H1 (cell line): ENCODE measurements around the gene TMEM163. TPM values are rescaled to one million over a fixed set of nuclear protein-coding genes. Genes with fewer than 3 reads are reported as not detected.

Experiments used
- CTCF ChIA-PET: fragments of 300-600 bp; sonication (Branson Sonifier 250); formaldehyde crosslinking; loops from one replicate; lab custom pipeline; 2021; ENCODE audit not compliant: partially characterized antibody; lab: Charles Lee
- POLR2A ChIA-PET: fragments of 300-600 bp; sonication (Branson Sonifier 250); formaldehyde crosslinking; loops from one replicate; lab custom pipeline; 2021; ENCODE audit warnings: inconsistent platforms; ENCODE audit not compliant: partially characterized antibody; lab: Charles Lee
- DNase-seq, 2 experiments: peaks; one replicate each; pipeline versions ENCODE4 v3.0.0 to v3.0.0-alpha.2; 2010 to 2022; ENCODE audit warnings: low spot score in 2 of 2, low read depth in 1 of 2, mixed read lengths in 1 of 2
- FAIRE-seq: peaks from 2 replicates; lab custom pipeline; 2011; peaks lifted over from hg19 to GRCh38; lab: Jason Lieb, UNC
- H2AFZ ChIP-seq: 2 replicates; pipeline ENCODE4 v1.8.1; 2012; ENCODE audit warnings: low read length, inconsistent platforms
- H2AK5ac ChIP-seq: 2 replicates; pipeline ENCODE4 v1.6.1; 2013; ENCODE audit warnings: low read depth, low read length
- H2BK120ac ChIP-seq: replicated peaks from 2 replicates; pipeline ENCODE3; 2013; ENCODE audit warnings: low read depth, low read length, inconsistent platforms
- H2BK12ac ChIP-seq: 2 replicates; pipeline ENCODE4 v1.6.1; 2013; ENCODE audit warnings: low read depth, low read length
- H2BK15ac ChIP-seq: 2 replicates; pipeline ENCODE4 v1.6.1; 2013; ENCODE audit warnings: low read length
- H2BK20ac ChIP-seq: 2 replicates; pipeline ENCODE4 v1.6.1; 2013; ENCODE audit warnings: low read length
- H2BK5ac ChIP-seq: 2 replicates; pipeline ENCODE4 v1.6.1; 2013; ENCODE audit warnings: low read depth, low read length
- H3K14ac ChIP-seq: 2 replicates; pipeline ENCODE4 v1.6.1; 2013; ENCODE audit warnings: inconsistent platforms; ENCODE audit not compliant: insufficient read length
- H3K18ac ChIP-seq: 2 replicates; pipeline ENCODE4 v1.6.1; 2013; ENCODE audit warnings: low read length; ENCODE audit errors: extremely low read depth
- H3K23ac ChIP-seq: 2 replicates; pipeline ENCODE4 v1.6.1; 2013; ENCODE audit warnings: inconsistent platforms; ENCODE audit not compliant: insufficient read length
- H3K23me2 ChIP-seq: 2 replicates; pipeline ENCODE4 v1.6.1; 2013; ENCODE audit warnings: low read depth, low read length
- H3K27ac ChIP-seq: 2 replicates; pipeline ENCODE4 v1.6.1; 2011; ENCODE audit warnings: low read depth, low read length, inconsistent platforms
- H3K27me3 ChIP-seq, 4 experiments: replicated peaks in 1 of 4; 1 replicate in 1 of 4; 2 replicates in 3 of 4; pipeline versions ENCODE4 v1.6.1 to v1.8.1; 2011 to 2013; ENCODE audit warnings: low read length in 3 of 4, mild to moderate bottlenecking in 3 of 4, inconsistent platforms in 2 of 4, mixed read lengths in 2 of 4, moderate library complexity in 1 of 4; ENCODE audit not compliant: control insufficient read depth in 3 of 4, insufficient read depth in 3 of 4; ENCODE audit errors: extremely low read depth in 1 of 4
- H3K36me3 ChIP-seq, 4 experiments: 2 replicates each; pipeline versions ENCODE4 v1.6.1 to v1.8.1; 2011 to 2013; ENCODE audit warnings: mild to moderate bottlenecking in 4 of 4, low read length in 3 of 4, moderate library complexity in 2 of 4, control low read depth in 1 of 4, inconsistent platforms in 1 of 4; ENCODE audit not compliant: insufficient read depth in 4 of 4, control insufficient read depth in 2 of 4
- H3K4ac ChIP-seq: replicated peaks from 2 replicates; pipeline ENCODE3; 2013; ENCODE audit warnings: low read length, low read depth, mixed read lengths, inconsistent platforms; ENCODE audit not compliant: insufficient read length
- H3K4me1 ChIP-seq, 4 experiments: replicated peaks in 1 of 4; 1 replicate in 1 of 4; 2 replicates in 3 of 4; pipeline versions ENCODE4 v1.6.1 to v1.8.1; 2011 to 2013; ENCODE audit warnings: low read length in 3 of 4, inconsistent platforms in 2 of 4, mixed read lengths in 1 of 4; ENCODE audit not compliant: insufficient read depth in 4 of 4, control insufficient read depth in 3 of 4
- H3K4me2 ChIP-seq, 2 experiments: 2 replicates each; pipeline versions ENCODE4 v1.6.1 to v1.8.1; 2011 to 2013; ENCODE audit warnings: low read depth in 2 of 2, low read length in 2 of 2, control low read depth in 1 of 2, inconsistent platforms in 1 of 2, mild to moderate bottlenecking in 1 of 2; ENCODE audit not compliant: insufficient read depth in 1 of 2
- H3K4me3 ChIP-seq, 4 experiments: fragments of 200-600, 300-600 bp in 1 of 4; sonication (generic), shearing (Covaris generic), sonication (Bioruptor Twin) in 1 of 4; 2 replicates each; pipeline versions ENCODE4 v1.5.1 to v1.8.1; 2011 to 2016; ENCODE audit warnings: low read length in 4 of 4, low read depth in 3 of 4, control low read depth in 2 of 4, inconsistent platforms in 2 of 4, mild to moderate bottlenecking in 2 of 4, mixed read lengths in 1 of 4, moderate library complexity in 1 of 4; ENCODE audit not compliant: insufficient read depth in 2 of 4; ENCODE audit errors: extremely low read depth in 1 of 4
- H3K56ac ChIP-seq: replicated peaks from 2 replicates; pipeline ENCODE3; 2013; ENCODE audit warnings: low read depth, mild to moderate bottlenecking, mixed read lengths, low read length, inconsistent platforms; ENCODE audit not compliant: insufficient read length
- H3K79me1 ChIP-seq: 2 replicates; pipeline ENCODE4 v1.6.1; 2013; ENCODE audit warnings: low read depth, low read length, control low read depth
- H3K79me2 ChIP-seq, 2 experiments: 2 replicates each; pipeline versions ENCODE4 v1.6.1 to v1.8.1; 2012 to 2013; ENCODE audit warnings: low read length in 2 of 2, mild to moderate bottlenecking in 2 of 2, inconsistent platforms in 1 of 2; ENCODE audit not compliant: insufficient read depth in 2 of 2, control insufficient read depth in 1 of 2
- H3K9ac ChIP-seq, 4 experiments: replicated peaks in 1 of 4; 1 replicate in 1 of 4; 2 replicates in 3 of 4; pipeline versions ENCODE4 v1.6.1 to v1.8.1; 2011 to 2013; ENCODE audit warnings: low read depth in 3 of 4, low read length in 3 of 4, control low read depth in 2 of 4, mild to moderate bottlenecking in 2 of 4, moderate library complexity in 2 of 4, inconsistent platforms in 1 of 4; ENCODE audit errors: extremely low read depth in 1 of 4
- H3K9me3 ChIP-seq, 2 experiments: 2 replicates each; pipeline versions ENCODE4 v1.6.1 to v1.8.1; 2012 to 2013; ENCODE audit warnings: mild to moderate bottlenecking in 2 of 2, moderate library complexity in 2 of 2, control low read depth in 1 of 2, inconsistent platforms in 1 of 2, low read depth in 1 of 2, low read length in 1 of 2, mixed read lengths in 1 of 2; ENCODE audit not compliant: insufficient read depth in 2 of 2
- H4K20me1 ChIP-seq, 2 experiments: replicated peaks in 1 of 2; 2 replicates each; pipeline versions ENCODE3 to v1.8.1; 2011 to 2013; ENCODE audit warnings: inconsistent platforms in 2 of 2, low read length in 2 of 2, mild to moderate bottlenecking in 1 of 2; ENCODE audit not compliant: insufficient read depth in 2 of 2, control insufficient read depth in 1 of 2
- H4K5ac ChIP-seq: 2 replicates; pipeline ENCODE4 v1.6.1; 2013; ENCODE audit warnings: low read length, low read depth, mixed read lengths, inconsistent platforms; ENCODE audit not compliant: insufficient read length
- H4K8ac ChIP-seq: 2 replicates; pipeline ENCODE4 v1.8.0; 2013; ENCODE audit warnings: mild to moderate bottlenecking, moderate library complexity, low read length, inconsistent platforms; ENCODE audit not compliant: insufficient read depth; ENCODE audit errors: extremely low read depth
- H4K91ac ChIP-seq: replicated peaks from 2 replicates; pipeline ENCODE3; 2013; ENCODE audit warnings: low read length, mixed read lengths, inconsistent platforms; ENCODE audit not compliant: insufficient read length
- BACH1 ChIP-seq: IDR thresholded peaks from 2 replicates; pipeline ENCODE4 v1.6.1; 2012; ENCODE audit warnings: low read length, improper control_type of control experiment
- CBX5 ChIP-seq: fragments of 300-800, 300-1000 bp; sonication (generic); IDR thresholded peaks from 2 replicates; pipeline ENCODE4 v1.7.1; 2016; ENCODE audit warnings: antibody characterized with exemption, low read length, low read depth
- CHD1 ChIP-seq: IDR thresholded peaks from 2 replicates; pipeline ENCODE4 v1.6.1; 2012; ENCODE audit warnings: low read depth, low read length, improper control_type of control experiment
- CTBP2 ChIP-seq: IDR thresholded peaks from 2 replicates; pipeline ENCODE4 v1.7.0; 2011; ENCODE audit warnings: borderline replicate concordance, mild to moderate bottlenecking, moderate library complexity, mixed read lengths, low read length; ENCODE audit not compliant: insufficient read depth, insufficient read length
- WGBS, 2 experiments: shearing (Covaris generic) in 1 of 2; methylation state at CpG; one replicate each; pipeline versions ENCODE4 v1.1.6 to v1.1.7; 2013 to 2015; ENCODE audit warnings: low lambda C conversion rate in 2 of 2, mixed read lengths in 2 of 2, inconsistent platforms in 1 of 2, low coverage in 1 of 2, missing lambda C conversion rate in 1 of 2; ENCODE audit not compliant: insufficient replicate concordance in 2 of 2, insufficient coverage in 1 of 2, insufficient read length in 1 of 2; ENCODE audit errors: extremely low coverage in 1 of 2, missing lambda C conversion rate in 1 of 2; 5-methylcytosine and 5-hydroxymethylcytosine counted together
- polyA plus RNA-seq, 7 experiments: library from polyadenylated mRNA; depleted of rRNA in 3 of 7; stranded (reverse) in 5 of 7; unstranded in 2 of 7; fragments of >200 nt in 5 of 7; fragments of 200-250 nt in 2 of 7; gene quantifications; 1 replicate in 5 of 7; 2 replicates in 1 of 7; 4 replicates in 1 of 7; pipeline versions ENCODE4 v1.2.1 to v1.2.3, GENCODE V29; 2011 to 2013; ENCODE audit warnings: missing spikeins in 2 of 7, mixed read lengths in 2 of 7
- total RNA-seq: library from RNA; stranded (reverse); fragmentation: NEBNext Ultra II Directional; extraction: Animal tissue kit (Norgen Biotek cat#: 25700); gene quantifications from 2 replicates; pipeline ENCODE4 v1.2.1, GENCODE V29; 2021

TMEM163 gene
- total and polyA plus RNA-seq, 2 of the 8 experiments (the other 6 are each of a cell fraction or from before 2014, with no cell fraction given): 2.8 to 3.2 TPM

DNA sequence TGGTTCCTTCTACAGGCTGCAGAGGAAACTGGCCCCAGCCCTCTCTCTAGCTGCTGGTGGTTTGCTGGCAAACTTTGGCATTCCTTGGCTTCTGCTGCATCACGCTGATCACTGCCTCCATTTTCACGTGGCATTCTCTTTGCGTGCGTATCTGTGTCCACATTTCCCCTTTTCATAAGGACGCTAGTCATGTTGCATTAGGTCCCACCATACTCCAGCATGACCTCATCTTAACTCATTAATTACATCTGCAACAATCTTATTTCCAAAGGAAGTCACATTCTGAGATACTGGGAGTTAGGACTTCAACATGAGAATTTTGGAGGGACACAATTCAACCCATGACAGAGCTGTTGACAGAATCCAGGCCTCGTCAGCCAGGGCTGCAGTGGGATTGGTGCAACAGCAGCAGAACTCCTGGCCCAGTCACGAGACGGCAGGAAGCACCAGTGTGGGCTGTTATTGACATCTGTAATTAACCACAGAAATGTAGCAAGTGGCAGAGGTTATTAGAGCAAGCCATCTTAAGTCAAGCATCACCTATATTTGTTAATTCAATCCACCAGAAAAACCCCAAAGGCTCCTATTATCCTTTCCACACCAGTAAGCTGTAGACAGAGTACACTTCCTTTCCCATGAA, 132.4 kb downstream of the TMEM163 start:
- no peak overlapping the region for H3K14ac ChIP-seq
- no peak overlapping the region; the same call in 1 of the 2 replicates for H2BK12ac ChIP-seq
- H3K23me2 ChIP-seq: no peaks in the 10 kb centered on the region
- no peak overlapping the region for H3K4me2 ChIP-seq
- H3K56ac ChIP-seq: no peak overlapping the region
- H3K4me3 ChIP-seq: no peak overlapping the region
- ChIA-PET CTCF (interaction anchor here (0.9 kb wide), 1 partner anchor 26 kb away, joined by 3 read pairs; no protein-coding TSS in a partner anchor), POLR2A (no interaction called here)
- no peak overlapping the region for H2AFZ ChIP-seq
- H4K5ac ChIP-seq: no peak overlapping the region
- no peak overlapping the region for H4K8ac ChIP-seq
- TF ChIP-seq CTBP2 (no peak), BACH1 (no peak), CBX5 (no peak), CHD1 (no peak)
- WGBS, 2 experiments: 96% methylated on average over 8 of the region's 8 CpGs; no CpG with 5 or more reads in 1 of the 2 experiments
- DNase-seq (no peak), FAIRE-seq (no peak)
- H3K18ac ChIP-seq: no peak overlapping the region
- 0 out of 7 replicates have a peak, but pooled peaks cover 0 to 2% (median 0%) of the 10 kb centered on the region in 4 experiments for H3K4me1 ChIP-seq
- H2AK5ac ChIP-seq: no peak overlapping the region
- H2BK15ac ChIP-seq: no peak overlapping the region
- H3K36me3 ChIP-seq: peaks cover 0 to 2% (median 0%) of the 10 kb centered on the region in 4 experiments; a peak in 1 of 8 replicates
- no peaks in the 10 kb centered on the region for H3K79me2 ChIP-seq
- no peak overlapping the region for H3K9ac ChIP-seq
- H3K27ac ChIP-seq: no peak overlapping the region
- H3K9me3 ChIP-seq: peaks cover 20 to 22% of the 10 kb centered on the region in 2 experiments
- H3K23ac ChIP-seq: no peak overlapping the region
- no peaks in the 10 kb centered on the region for H3K79me1 ChIP-seq
- H4K91ac ChIP-seq: no peak overlapping the region
- no peaks in the 10 kb centered on the region for H4K20me1 ChIP-seq
- no peak overlapping the region for H2BK20ac ChIP-seq
- no peaks in the 10 kb centered on the region; a peak in 1 of 7 replicates for H3K27me3 ChIP-seq
- no peak overlapping the region for H2BK5ac ChIP-seq
- H2BK120ac ChIP-seq: no peak overlapping the region
- no peak overlapping the region for H3K4ac ChIP-seq
